Progenitor cell of endocrine pancreas (in vitro differentiated cells): Measurements from ENCODE around the gene IL6R. TPM values are rescaled to one million over a fixed set of nuclear protein-coding genes. Genes with fewer than 3 reads are reported as not detected.

Experiments
- DNase-seq: peaks from one replicate; pipeline ENCODE4 v3.0.0; 2021; ENCODE audit warnings: low spot score; ENCODE audit not compliant: unreplicated experiment
- H3K27ac Mint-ChIP-seq: 2 replicates; pipeline ENCODE4 v1.8.0; 2021; ENCODE audit warnings: mild to moderate bottlenecking, moderate library complexity, mixed read lengths
- H3K27me3 Mint-ChIP-seq: 2 replicates; pipeline ENCODE4 v1.8.0; 2021; ENCODE audit warnings: mixed read lengths
- H3K36me3 Mint-ChIP-seq: 2 replicates; pipeline ENCODE4 v1.8.0; 2022; ENCODE audit warnings: mixed read lengths; ENCODE audit not compliant: insufficient read depth
- H3K4me1 Mint-ChIP-seq: 2 replicates; pipeline ENCODE4 v1.8.0; 2021; ENCODE audit warnings: low read depth, mixed read lengths
- H3K4me3 Mint-ChIP-seq: 2 replicates; pipeline ENCODE4 v1.8.0; 2021; ENCODE audit warnings: low read depth, mild to moderate bottlenecking, moderate library complexity, mixed read lengths
- H3K9me3 Mint-ChIP-seq: 2 replicates; pipeline ENCODE4 v1.8.0; 2021; ENCODE audit warnings: low read depth, mixed read lengths
- total RNA-seq: library from RNA; stranded (reverse); gene quantifications from 2 replicates; pipeline ENCODE4 v1.2.1, GENCODE V29; 2021
- TF ChIP-seq, protein P1 (sequence below): fragments of 200-600 bp; sonication (generic); IDR thresholded peaks from one replicate; pipeline ENCODE4 v1.5.0; 2021; ENCODE audit warnings: antibody characterized with exemption, mild to moderate bottlenecking; ENCODE audit not compliant: unreplicated experiment

The IL6R gene
- total RNA-seq, 1 donor from 2014 or later: 3.1 TPM

DNA sequence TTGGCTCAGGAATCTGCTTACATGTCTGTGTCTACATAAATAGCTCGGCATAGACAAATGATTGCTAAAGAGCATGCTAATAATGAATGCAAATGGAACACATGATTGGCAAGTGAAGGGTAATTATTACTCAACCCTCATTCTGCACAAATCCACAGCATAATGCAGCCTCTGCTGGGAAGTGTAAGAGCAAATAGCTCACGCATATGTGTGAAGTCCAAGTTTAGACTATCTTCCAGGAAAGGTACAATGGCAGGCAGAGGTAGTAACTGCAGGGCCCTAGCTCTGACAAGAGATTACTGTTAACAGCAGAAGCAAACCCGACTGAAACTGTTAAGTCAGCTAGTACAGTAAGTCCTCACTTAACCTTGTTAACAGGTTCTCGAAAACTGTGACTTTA lies 7.0 kb upstream of the IL6R start:
- DNase-seq: no peak
- peaks cover 2% of the 10 kb centered on the region for H3K4me1 Mint-ChIP-seq
- H3K36me3 Mint-ChIP-seq: peaks cover 4% of the 10 kb centered on the region
- peaks cover 11% of the 10 kb centered on the region for H3K9me3 Mint-ChIP-seq
- H3K27me3 Mint-ChIP-seq: peaks cover 1% of the 10 kb centered on the region
- TF ChIP-seq, protein P1, sequence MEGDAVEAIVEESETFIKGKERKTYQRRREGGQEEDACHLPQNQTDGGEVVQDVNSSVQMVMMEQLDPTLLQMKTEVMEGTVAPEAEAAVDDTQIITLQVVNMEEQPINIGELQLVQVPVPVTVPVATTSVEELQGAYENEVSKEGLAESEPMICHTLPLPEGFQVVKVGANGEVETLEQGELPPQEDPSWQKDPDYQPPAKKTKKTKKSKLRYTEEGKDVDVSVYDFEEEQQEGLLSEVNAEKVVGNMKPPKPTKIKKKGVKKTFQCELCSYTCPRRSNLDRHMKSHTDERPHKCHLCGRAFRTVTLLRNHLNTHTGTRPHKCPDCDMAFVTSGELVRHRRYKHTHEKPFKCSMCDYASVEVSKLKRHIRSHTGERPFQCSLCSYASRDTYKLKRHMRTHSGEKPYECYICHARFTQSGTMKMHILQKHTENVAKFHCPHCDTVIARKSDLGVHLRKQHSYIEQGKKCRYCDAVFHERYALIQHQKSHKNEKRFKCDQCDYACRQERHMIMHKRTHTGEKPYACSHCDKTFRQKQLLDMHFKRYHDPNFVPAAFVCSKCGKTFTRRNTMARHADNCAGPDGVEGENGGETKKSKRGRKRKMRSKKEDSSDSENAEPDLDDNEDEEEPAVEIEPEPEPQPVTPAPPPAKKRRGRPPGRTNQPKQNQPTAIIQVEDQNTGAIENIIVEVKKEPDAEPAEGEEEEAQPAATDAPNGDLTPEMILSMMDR: no peak
- H3K4me3 Mint-ChIP-seq: no peak overlapping the region
- no peak overlapping the region for H3K27ac Mint-ChIP-seq

DNA sequence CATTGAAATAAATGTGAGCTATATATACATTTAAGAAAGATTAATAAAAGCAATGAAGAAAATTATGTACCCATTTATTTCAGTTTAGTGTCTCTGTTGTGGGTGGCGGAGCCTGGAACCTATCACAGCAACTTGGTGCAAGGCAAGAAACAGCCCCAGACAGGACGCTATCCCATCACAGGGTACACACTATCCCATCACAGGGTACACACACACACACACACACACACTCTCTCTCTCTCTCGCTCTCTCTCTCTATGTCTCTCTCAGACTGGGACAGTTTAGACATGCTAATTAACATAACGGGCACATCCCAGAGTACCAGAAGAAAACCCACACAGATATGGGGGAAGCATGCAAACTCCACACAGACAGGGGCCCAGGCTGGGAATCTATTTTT lies 6.5 kb upstream of the IL6R start:
- Mint-ChIP-seq H3K4me3 (no peak overlapping the region), H3K4me1 (peaks cover 2% of the 10 kb centered on the region), H3K9me3 (peaks cover 11% of the 10 kb centered on the region), H3K36me3 (peaks cover 4% of the 10 kb centered on the region), H3K27ac (no peak overlapping the region), H3K27me3 (peaks cover 6% of the 10 kb centered on the region)
- DNase-seq: no peak
- TF ChIP-seq, protein P1: no peak

DNA sequence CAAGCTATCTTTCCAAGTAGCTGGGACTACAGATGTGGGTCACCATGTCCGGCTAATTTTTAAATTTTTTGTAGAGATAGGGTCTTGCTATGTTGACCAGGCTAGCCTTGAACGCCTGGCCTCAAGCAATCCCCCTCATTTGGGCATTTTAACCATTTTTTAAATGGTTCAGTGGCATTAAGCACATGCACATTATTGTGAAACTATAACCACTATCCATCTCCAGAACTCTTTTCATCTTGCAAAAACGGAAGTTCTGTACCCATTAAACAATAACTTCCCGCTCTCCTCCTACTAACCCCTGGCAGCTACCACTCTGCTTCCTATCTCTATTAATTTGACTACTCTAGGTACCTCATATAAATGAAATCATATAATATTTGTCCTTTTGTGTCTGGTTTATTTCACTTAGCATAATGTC lies 4.8 kb upstream of the IL6R start:
- Mint-ChIP-seq H3K4me1 (peaks cover 2% of the 10 kb centered on the region), H3K9me3 (peaks cover 7% of the 10 kb centered on the region), H3K36me3 (no peaks in the 10 kb centered on the region), H3K27me3 (peaks cover 17% of the 10 kb centered on the region), H3K27ac (no peak overlapping the region), H3K4me3 (no peak overlapping the region)
- no peak for DNase-seq
- TF ChIP-seq, protein P1: no peak

DNA sequence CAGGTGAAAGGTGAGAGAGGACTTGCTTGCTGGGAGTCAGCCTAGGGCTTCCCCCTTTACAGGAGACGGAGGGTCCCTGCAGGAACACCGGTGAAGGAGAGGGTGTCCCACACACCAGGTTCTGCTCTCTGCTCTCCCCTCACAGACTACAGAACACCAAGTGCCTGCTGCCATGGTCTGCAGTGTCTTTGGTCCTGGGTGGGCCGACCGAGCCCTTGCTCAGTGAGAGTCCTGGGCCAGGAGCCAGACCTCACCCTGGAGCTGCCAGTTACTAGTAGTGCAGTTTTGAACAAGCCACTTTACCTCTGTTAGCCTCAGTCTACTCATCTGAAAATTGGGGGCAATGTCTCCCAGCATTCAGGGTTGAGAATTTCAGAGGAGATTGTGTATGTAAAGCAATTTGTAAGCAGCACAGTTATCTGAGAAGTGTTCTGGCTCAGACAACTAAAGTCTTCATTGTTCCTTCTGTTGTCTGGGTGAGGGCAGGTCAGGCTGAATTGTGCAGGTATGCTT lies 2.7 kb upstream of the IL6R start:
- Mint-ChIP-seq H3K4me1 (peaks cover 10% of the 10 kb centered on the region), H3K27ac (no peak overlapping the region), H3K27me3 (peaks cover 32% of the 10 kb centered on the region), H3K4me3 (no peak overlapping the region), H3K36me3 (no peaks in the 10 kb centered on the region), H3K9me3 (no peaks in the 10 kb centered on the region)
- no peak for DNase-seq
- TF ChIP-seq, protein P1: no peak

DNA sequence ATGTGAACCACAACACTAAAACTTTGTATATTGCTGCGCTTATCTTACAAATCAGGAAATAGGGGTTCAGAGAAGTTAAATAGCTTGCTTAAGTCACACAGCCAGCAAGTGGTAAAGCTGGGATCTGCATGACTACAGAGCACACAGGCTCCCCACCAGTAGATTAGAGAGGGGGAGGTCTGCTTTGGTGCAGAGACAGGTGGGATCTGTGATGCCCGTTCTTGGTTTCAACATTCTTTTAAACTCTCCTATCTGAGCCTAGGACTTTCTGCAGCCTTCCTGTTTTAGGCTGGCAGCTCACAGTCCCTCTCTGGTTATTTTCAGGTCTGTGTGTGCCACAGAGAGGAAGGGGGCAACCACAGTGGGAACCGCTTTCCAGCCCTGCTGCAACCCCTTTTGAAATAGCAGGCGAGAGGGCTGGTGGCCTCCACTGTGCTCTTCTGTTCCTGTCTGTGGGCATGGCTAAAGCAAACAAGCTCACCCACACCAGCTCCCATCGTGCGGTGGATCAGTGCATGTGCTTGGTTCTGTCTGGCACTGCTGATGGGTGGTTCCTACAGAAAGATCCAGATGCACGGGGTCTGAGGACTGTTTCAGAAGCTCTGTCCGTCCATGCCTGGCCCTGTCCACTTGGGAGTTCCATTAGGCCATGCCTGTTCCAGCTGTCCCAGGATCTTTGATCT lies 1.7 kb upstream of the IL6R start:
- TF ChIP-seq, protein P1: no peak
- Mint-ChIP-seq H3K4me3 (no peak overlapping the region), H3K9me3 (no peaks in the 10 kb centered on the region), H3K27me3 (peaks cover 39% of the 10 kb centered on the region), H3K4me1 (peaks cover 18% of the 10 kb centered on the region), H3K36me3 (no peaks in the 10 kb centered on the region), H3K27ac (no peak overlapping the region)
- DNase-seq: no peak
